Endothelial cell (in vitro differentiated cells): Measurements from ENCODE around the gene NISCH. TPM values are rescaled to one million over a fixed set of nuclear protein-coding genes. Genes with fewer than 3 reads are reported as not detected.
"Not testable (repeated sequence)": the region's sequence is repeated elsewhere in the genome, so short reads cannot be mapped to it uniquely, and the experiment has no call there.

ENCODE experiments used
- DNase-seq: peaks from one replicate; pipeline ENCODE4 v3.0.0; 2021; ENCODE audit warnings: low spot score
- H3K27ac Mint-ChIP-seq: one replicate; pipeline ENCODE4 v1.8.0; 2021; ENCODE audit warnings: mixed read lengths, inconsistent platforms; ENCODE audit not compliant: unreplicated experiment
- H3K27me3 Mint-ChIP-seq: one replicate; pipeline ENCODE4 v1.8.0; 2021; ENCODE audit warnings: mild to moderate bottlenecking, moderate library complexity, mixed read lengths, inconsistent platforms; ENCODE audit not compliant: unreplicated experiment
- H3K36me3 Mint-ChIP-seq: one replicate; pipeline ENCODE4 v1.8.0; 2021; ENCODE audit warnings: mild to moderate bottlenecking, low read depth, mixed read lengths, inconsistent platforms; ENCODE audit not compliant: unreplicated experiment
- H3K4me1 Mint-ChIP-seq: one replicate; pipeline ENCODE4 v1.8.0; 2021; ENCODE audit warnings: mild to moderate bottlenecking, mixed read lengths, inconsistent platforms; ENCODE audit not compliant: unreplicated experiment
- H3K4me3 Mint-ChIP-seq: one replicate; pipeline ENCODE4 v1.8.0; 2021; ENCODE audit warnings: mild to moderate bottlenecking, mixed read lengths, inconsistent platforms; ENCODE audit not compliant: unreplicated experiment
- H3K9me3 Mint-ChIP-seq: one replicate; pipeline ENCODE4 v1.8.0; 2021; ENCODE audit warnings: mixed read lengths, inconsistent platforms; ENCODE audit not compliant: unreplicated experiment
- CTCF ChIP-seq: fragments of 200-600 bp; sonication (generic); IDR thresholded peaks from one replicate; pipeline ENCODE4 v1.5.0; 2021; ENCODE audit warnings: antibody characterized with exemption; ENCODE audit not compliant: unreplicated experiment
- total RNA-seq: library from RNA; stranded (reverse); fragmentation: NEBNext Ultra II Directional; extraction: Animal tissue kit (Norgen Biotek cat#: 25700); gene quantifications from one replicate; pipeline ENCODE4 v1.2.1, GENCODE V29; 2021; ENCODE audit not compliant: unreplicated experiment

Gene NISCH
- total RNA-seq, 1 donor from 2014 or later: 261 TPM

- peak overlapping the region; percentile 83 for H3K4me3 Mint-ChIP-seq
- H3K27me3 Mint-ChIP-seq: peaks cover 20% of the 10 kb centered on the region
- DNase-seq: no peak
- no peak overlapping the region for H3K27ac Mint-ChIP-seq
- no peaks in the 10 kb centered on the region for H3K9me3 Mint-ChIP-seq
- H3K4me1 Mint-ChIP-seq: no peaks in the 10 kb centered on the region
- peaks cover 51% of the 10 kb centered on the region for H3K36me3 Mint-ChIP-seq
- TF ChIP-seq CTCF: no peak
These were observed 68.2 kb downstream of the NISCH start for GRCh38 chr3:52523386-52524257.

GRCh38 chr3:52524258-52524751, 68.9 kb downstream of the NISCH start:
- no peak for TF ChIP-seq CTCF
- no peak for DNase-seq
- no peaks in the 10 kb centered on the region for H3K9me3 Mint-ChIP-seq
- H3K27ac Mint-ChIP-seq: peak overlapping the region; percentile 36
- H3K36me3 Mint-ChIP-seq: peaks cover 49% of the 10 kb centered on the region
- H3K4me1 Mint-ChIP-seq: no peaks in the 10 kb centered on the region
- peaks cover 23% of the 10 kb centered on the region for H3K27me3 Mint-ChIP-seq
- H3K4me3 Mint-ChIP-seq: peak overlapping the region; percentile 83

- H3K4me1 Mint-ChIP-seq: peaks cover under 1% of the 10 kb centered on the region
- H3K9me3 Mint-ChIP-seq: no peaks in the 10 kb centered on the region
- H3K27ac Mint-ChIP-seq: no peak overlapping the region
- TF ChIP-seq CTCF: no peak
- DNase-seq: no peak
- no peak overlapping the region for H3K4me3 Mint-ChIP-seq
- peaks cover 44% of the 10 kb centered on the region for H3K36me3 Mint-ChIP-seq
- H3K27me3 Mint-ChIP-seq: peaks cover 20% of the 10 kb centered on the region
These were observed 69.6 kb downstream of the NISCH start for GRCh38 chr3:52524752-52525679.

GRCh38 chr3:52525680-52526561, 70.5 kb downstream of the NISCH start:
- Mint-ChIP-seq H3K9me3 (no peaks in the 10 kb centered on the region), H3K27me3 (peaks cover 19% of the 10 kb centered on the region), H3K27ac (peak overlapping the region; percentile 78), H3K4me1 (peaks cover 3% of the 10 kb centered on the region), H3K4me3 (no peak overlapping the region), H3K36me3 (peaks cover 40% of the 10 kb centered on the region)
- no peak for DNase-seq
- no peak for TF ChIP-seq CTCF

- not testable (repeated sequence) for DNase-seq, H3K4me3 Mint-ChIP-seq, H3K9me3 Mint-ChIP-seq, H3K4me1 Mint-ChIP-seq
- H3K36me3 Mint-ChIP-seq: peaks cover 33% of the 10 kb centered on the region
- H3K27me3 Mint-ChIP-seq: peaks cover 17% of the 10 kb centered on the region
- peak overlapping the region; percentile 78 for H3K27ac Mint-ChIP-seq
These were observed 71.3 kb downstream of the NISCH start for GRCh38 chr3:52526671-52527038.
